GM10266 (cell line): Measurements from ENCODE around the gene USP7.

Experiments used
- DNase-seq: peaks from one replicate; pipeline ENCODE4 v3.0.0; 2012; ENCODE audit errors: extremely low spot score
- TF ChIP-seq, protein P1 (sequence below): IDR thresholded peaks from 2 replicates; pipeline ENCODE4 v1.5.1; 2012; ENCODE audit warnings: mild to moderate bottlenecking, low read depth; ENCODE audit not compliant: control insufficient read depth, insufficient read depth; ENCODE audit errors: missing control alignments

The USP7 gene

DNA sequence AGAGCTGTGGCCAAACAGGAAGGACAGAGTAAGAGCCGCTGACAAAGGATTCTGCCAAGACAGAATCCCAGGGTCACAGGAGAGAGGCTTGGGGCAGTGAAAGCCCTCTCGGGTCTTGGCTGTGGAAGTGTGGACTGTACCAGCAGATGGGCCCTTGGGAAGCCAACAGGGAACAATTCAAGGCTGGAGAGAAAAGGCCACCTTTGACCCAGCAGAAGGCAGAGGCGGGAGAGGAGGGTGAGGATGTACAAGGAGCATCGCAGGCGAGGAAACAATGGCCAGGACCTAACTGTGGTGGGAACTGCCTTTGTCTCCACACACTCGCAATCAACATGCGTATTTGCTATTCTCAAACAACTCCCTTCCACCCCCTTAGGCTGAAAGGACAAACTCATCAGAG, 110.6 kb downstream of the USP7 start:
- DNase-seq = no peak
- TF ChIP-seq, protein P1, sequence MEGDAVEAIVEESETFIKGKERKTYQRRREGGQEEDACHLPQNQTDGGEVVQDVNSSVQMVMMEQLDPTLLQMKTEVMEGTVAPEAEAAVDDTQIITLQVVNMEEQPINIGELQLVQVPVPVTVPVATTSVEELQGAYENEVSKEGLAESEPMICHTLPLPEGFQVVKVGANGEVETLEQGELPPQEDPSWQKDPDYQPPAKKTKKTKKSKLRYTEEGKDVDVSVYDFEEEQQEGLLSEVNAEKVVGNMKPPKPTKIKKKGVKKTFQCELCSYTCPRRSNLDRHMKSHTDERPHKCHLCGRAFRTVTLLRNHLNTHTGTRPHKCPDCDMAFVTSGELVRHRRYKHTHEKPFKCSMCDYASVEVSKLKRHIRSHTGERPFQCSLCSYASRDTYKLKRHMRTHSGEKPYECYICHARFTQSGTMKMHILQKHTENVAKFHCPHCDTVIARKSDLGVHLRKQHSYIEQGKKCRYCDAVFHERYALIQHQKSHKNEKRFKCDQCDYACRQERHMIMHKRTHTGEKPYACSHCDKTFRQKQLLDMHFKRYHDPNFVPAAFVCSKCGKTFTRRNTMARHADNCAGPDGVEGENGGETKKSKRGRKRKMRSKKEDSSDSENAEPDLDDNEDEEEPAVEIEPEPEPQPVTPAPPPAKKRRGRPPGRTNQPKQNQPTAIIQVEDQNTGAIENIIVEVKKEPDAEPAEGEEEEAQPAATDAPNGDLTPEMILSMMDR = no peak

DNA sequence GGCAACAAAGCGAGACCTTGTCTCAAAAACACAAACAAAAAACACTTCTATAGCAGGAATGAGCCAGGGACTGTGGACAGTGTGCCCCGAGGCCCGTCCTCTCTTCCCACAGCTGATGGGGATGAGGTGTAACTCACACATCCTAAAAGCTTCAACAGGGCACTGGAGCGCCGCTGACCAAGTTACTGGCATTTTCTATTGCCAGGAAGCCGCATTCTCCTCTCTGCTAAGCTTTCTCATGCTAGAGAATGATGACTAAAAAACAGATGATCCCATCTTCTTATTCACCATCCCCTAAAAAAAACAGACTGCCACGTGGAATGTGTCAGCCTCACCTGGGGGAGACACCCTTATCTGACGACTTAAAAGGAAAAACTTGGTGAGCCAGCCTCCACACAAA, 111.2 kb downstream of the USP7 start:
- TF ChIP-seq, protein P1 = no peak
- no peak for DNase-seq

DNA sequence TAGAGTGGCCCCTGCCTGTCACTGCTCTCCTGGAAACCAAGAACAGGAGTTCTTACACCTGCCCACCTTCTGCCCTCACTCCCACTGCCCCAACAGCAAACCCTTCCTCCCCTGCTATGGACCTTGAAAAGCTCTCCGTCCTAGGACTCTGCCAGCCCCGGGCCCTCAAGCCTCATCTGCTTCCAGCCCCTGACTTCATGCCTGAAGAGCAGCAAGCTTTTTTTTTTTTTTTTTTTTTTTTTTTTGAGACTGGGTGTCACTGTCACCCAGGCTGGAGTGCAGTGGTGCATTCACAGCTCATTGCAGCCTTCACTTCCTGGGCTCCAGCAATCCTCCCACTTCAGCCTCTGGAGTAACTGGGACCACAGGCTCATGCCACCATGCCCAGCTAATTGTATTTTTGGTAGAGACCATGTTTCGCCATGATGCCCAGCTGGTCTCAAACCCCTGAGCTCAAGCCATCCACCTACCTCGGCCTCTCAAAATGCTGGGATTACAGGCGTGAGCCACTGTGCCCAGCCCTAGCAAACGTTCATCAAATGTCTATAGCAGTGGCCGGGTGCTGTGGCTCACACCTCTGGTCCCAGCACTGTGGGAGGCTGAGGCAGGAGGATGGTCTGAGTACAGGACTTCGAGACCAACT, 111.8 kb downstream of the USP7 start:
- TF ChIP-seq, protein P1 = no peak

DNA sequence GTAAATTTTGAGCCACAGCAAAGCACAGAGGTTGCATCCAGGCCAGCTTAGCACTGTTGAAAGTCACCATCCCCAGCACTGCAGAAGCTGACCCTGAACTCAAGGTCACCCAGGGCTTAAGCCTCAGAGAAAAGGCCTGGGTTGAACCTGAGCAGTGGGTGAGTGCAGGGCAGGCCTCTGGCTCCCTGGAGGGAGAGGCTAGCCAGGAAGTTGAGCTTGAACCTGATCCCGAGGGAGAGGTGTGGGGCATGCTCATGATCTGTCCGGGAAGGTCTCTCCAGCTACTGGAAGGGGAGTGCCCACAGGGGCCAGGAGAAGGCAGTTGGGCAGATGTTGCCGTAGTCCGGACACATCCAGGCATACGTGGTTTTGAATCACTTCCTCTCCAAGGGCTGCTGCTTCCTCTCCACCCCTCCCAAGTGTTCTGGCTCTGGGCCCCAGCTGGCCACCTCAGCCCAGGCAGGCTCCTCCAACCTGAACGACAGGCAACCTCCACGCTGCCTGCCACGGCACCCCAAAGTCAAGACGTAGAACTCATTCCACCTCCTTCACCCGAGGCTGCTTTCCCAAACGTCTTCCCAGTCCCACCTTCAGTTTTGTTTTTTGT, 113.3 kb downstream of the USP7 start:
- DNase-seq = no peak

More for the DNA sequence above, 111.8 kb downstream of the USP7 start:
- DNase-seq = no peak

DNA sequence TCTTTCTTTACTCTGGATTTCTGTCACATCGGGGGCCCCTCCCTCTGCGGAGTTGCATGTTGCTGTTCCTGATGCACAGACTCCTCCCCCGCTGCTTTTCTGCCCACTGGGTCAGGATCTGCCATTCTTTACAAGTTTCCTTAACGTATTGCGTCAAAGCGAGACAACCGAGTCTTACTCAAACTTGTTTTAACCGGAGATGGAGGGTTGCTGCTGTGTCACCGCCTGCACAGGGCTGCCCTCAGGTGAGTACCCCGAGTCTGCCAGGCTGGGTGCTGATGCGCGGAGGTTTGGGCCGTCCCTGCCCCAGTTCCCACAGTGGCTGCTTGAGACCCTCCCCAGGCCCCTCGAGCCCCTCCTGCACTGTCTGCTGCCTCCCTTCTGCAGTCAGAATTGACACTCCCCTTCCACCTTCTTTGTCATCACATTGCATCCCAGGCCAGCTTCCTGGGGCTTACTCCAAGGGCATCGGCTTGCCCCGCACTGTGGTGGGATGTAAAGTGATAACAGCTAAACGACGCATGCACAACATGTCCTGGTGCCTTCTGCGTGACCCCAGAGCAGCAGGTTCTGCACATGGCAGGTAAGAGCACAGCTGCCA, 114.2 kb downstream of the USP7 start:
- no peak for DNase-seq
- TF ChIP-seq, protein P1 = no peak

More for the DNA sequence above, 113.3 kb downstream of the USP7 start:
- TF ChIP-seq, protein P1 = no peak

DNA sequence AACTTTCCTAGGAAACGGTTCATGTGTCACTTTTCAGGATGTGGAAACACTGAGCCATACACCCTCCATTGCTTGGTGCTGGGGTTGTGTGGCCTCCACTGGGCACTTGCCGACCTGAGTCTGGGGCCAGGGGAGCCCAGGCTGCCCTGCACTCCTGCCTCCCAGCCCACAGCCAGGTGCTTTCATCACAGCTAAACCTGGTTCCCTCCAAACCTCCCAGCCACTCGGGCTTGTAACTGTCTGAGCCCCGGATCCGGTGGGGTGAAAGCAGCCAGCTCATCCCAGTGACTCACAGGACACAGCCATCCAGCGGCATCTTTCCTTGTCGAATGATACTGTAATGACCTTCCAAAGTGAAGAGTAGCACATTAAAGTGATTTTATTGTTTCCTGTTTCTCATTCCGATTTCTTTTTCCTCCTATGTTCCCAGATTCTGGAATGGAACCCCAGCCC, 114.7 kb downstream of the USP7 start:
- TF ChIP-seq, protein P1 = no peak
- DNase-seq = no peak
